Measurements from ENCODE around the gene IREB2.

Gene IREB2

GRCh38 chr15:78524230-78524629 is 86.2 kb downstream of the IREB2 start:
- Histone ChIP-seq H4K91ac (ENCODE audit: low read depth, low read length, poor library complexity) (no peak overlapping the region), H3K27ac (replicated peaks; ENCODE audit: low read length) (no peak overlapping the region), H3K14ac (ENCODE audit: low read length) (no peak overlapping the region), H3K79me1 (ENCODE audit: low read depth, low read length) (no peaks in the 10 kb centered on the region), H3K9me3 (replicated peaks in 1 of 2; ENCODE audit: control insufficient read depth in 2 of 2, insufficient read depth in 1 of 2, low read depth in 1 of 2, low read length in 2 of 2) (peaks cover 4 to 10% of the 10 kb centered on the region in 2 donors), H3K4ac (ENCODE audit: low read length) (no peak overlapping the region), H3K23ac (ENCODE audit: low read depth, low read length, poor library complexity) (no peak overlapping the region), H2AFZ (ENCODE audit: low read length) (no peak overlapping the region), H3K4me2 (ENCODE audit: insufficient read depth, low read length, poor library complexity, severe bottlenecking) (no peak overlapping the region), H2AK5ac (ENCODE audit: low read depth, low read length) (no peak overlapping the region), H2BK5ac (ENCODE audit: low read length) (no peak overlapping the region), H4K8ac (ENCODE audit: low read depth, low read length) (no peak overlapping the region), H3K27me3 (ENCODE audit: control insufficient read depth in 3 of 3, insufficient read depth in 3 of 3, low read depth in 1 of 3, low read length in 3 of 3) (no peaks in the 10 kb centered on the region), H2BK12ac (ENCODE audit: low read length) (no peak overlapping the region), H3K4me1 (ENCODE audit: control insufficient read depth in 2 of 2, insufficient read depth in 1 of 2, low read depth in 1 of 2, low read length in 2 of 2) (peaks cover 0 to 2% of the 10 kb centered on the region in 2 donors), H3K36me3 (replicated peaks in 1 of 2; ENCODE audit: control insufficient read depth in 2 of 2, insufficient read depth in 2 of 2, low read length in 2 of 2) (no peaks in the 10 kb centered on the region), H3K4me3 (ENCODE audit: low read length in 2 of 2) (peak overlapping the region in 1 of 2 donors; percentile 5), H3K18ac (ENCODE audit: low read length) (no peak overlapping the region), H3K9ac (ENCODE audit: low read depth, low read length, poor library complexity) (no peak overlapping the region), H2BK120ac (ENCODE audit: low read depth, low read length) (no peak overlapping the region), H2BK15ac (ENCODE audit: low read length) (no peak overlapping the region)
- no peak for DNase-seq (ENCODE audit: low spot score)
- WGBS, 2 donors (ENCODE audit: extremely low coverage in 2 of 2, insufficient read length in 2 of 2, insufficient replicate concordance in 1 of 2) = no CpG with 5 or more reads among the region's 5 CpGs

- Histone ChIP-seq H2BK120ac (ENCODE audit: low read depth, low read length) (no peak overlapping the region), H3K4me1 (ENCODE audit: control insufficient read depth in 2 of 2, insufficient read depth in 1 of 2, low read depth in 1 of 2, low read length in 2 of 2) (no peaks in the 10 kb centered on the region), H2AFZ (ENCODE audit: low read length) (no peak overlapping the region), H2BK15ac (ENCODE audit: low read length) (no peak overlapping the region), H3K9me3 (replicated peaks in 1 of 2; ENCODE audit: control insufficient read depth in 2 of 2, insufficient read depth in 1 of 2, low read depth in 1 of 2, low read length in 2 of 2) (peaks cover 4 to 10% of the 10 kb centered on the region in 2 donors), H3K4ac (ENCODE audit: low read length) (no peak overlapping the region), H3K23ac (ENCODE audit: low read depth, low read length, poor library complexity) (no peak overlapping the region), H3K18ac (ENCODE audit: low read length) (no peak overlapping the region), H2BK12ac (ENCODE audit: low read length) (no peak overlapping the region), H2BK5ac (ENCODE audit: low read length) (no peak overlapping the region), H2AK5ac (ENCODE audit: low read depth, low read length) (no peak overlapping the region), H4K91ac (ENCODE audit: low read depth, low read length, poor library complexity) (no peak overlapping the region), H4K8ac (ENCODE audit: low read depth, low read length) (no peak overlapping the region), H3K27me3 (ENCODE audit: control insufficient read depth in 3 of 3, insufficient read depth in 3 of 3, low read depth in 1 of 3, low read length in 3 of 3) (no peaks in the 10 kb centered on the region), H3K9ac (ENCODE audit: low read depth, low read length, poor library complexity) (no peak overlapping the region), H3K79me1 (ENCODE audit: low read depth, low read length) (no peaks in the 10 kb centered on the region), H3K36me3 (replicated peaks in 1 of 2; ENCODE audit: control insufficient read depth in 2 of 2, insufficient read depth in 2 of 2, low read length in 2 of 2) (no peaks in the 10 kb centered on the region), H3K14ac (ENCODE audit: low read length) (no peak overlapping the region), H3K4me2 (ENCODE audit: insufficient read depth, low read length, poor library complexity, severe bottlenecking) (no peak overlapping the region), H3K27ac (replicated peaks; ENCODE audit: low read length) (no peak overlapping the region), H3K4me3 (ENCODE audit: low read length in 2 of 2) (no peak overlapping the region)
- no peak for DNase-seq (ENCODE audit: low spot score)
- no CpG with 5 or more reads among the region's 5 CpGs for WGBS, 2 donors (ENCODE audit: extremely low coverage in 2 of 2, insufficient read length in 2 of 2, insufficient replicate concordance in 1 of 2)
These were observed 89.3 kb downstream of the IREB2 start for GRCh38 chr15:78527325-78527724.

DNA sequence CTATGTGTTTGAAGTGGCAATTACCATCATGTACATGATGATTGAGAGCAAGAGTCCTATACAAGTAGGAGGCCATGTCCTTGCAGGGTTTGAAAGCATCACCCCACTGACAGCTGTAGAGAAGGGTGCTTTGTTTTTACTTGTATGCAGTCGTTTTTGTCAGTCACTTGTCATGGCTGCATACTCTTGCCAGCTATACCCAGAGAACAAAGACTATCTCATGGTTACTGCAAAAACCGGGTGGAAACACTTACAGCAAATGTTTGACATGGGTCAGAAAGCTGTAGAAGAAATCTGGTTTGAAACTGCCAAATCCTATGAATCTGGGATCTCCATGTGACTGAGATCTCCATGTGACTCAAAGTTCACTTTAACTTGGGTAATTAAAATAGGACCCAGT is 95.3 kb downstream of the IREB2 start:
- H2AK5ac ChIP-seq (ENCODE audit: low read depth, low read length) = no peak overlapping the region
- no peaks in the 10 kb centered on the region for H3K27me3 ChIP-seq (ENCODE audit: control insufficient read depth in 3 of 3, insufficient read depth in 3 of 3, low read depth in 1 of 3, low read length in 3 of 3)
- no peak overlapping the region for H2BK5ac ChIP-seq (ENCODE audit: low read length)
- H3K79me1 ChIP-seq (ENCODE audit: low read depth, low read length) = no peaks in the 10 kb centered on the region
- H3K27ac ChIP-seq (replicated peaks; ENCODE audit: low read length) = no peak overlapping the region
- H2BK12ac ChIP-seq (ENCODE audit: low read length) = no peak overlapping the region
- no peak overlapping the region for H3K9ac ChIP-seq (ENCODE audit: low read depth, low read length, poor library complexity)
- no peaks in the 10 kb centered on the region for H3K4me1 ChIP-seq (ENCODE audit: control insufficient read depth in 2 of 2, insufficient read depth in 1 of 2, low read depth in 1 of 2, low read length in 2 of 2)
- no CpG with 5 or more reads among the region's 2 CpGs for WGBS, 2 donors (ENCODE audit: extremely low coverage in 2 of 2, insufficient read length in 2 of 2, insufficient replicate concordance in 1 of 2)
- no peak overlapping the region for H4K91ac ChIP-seq (ENCODE audit: low read depth, low read length, poor library complexity)
- H3K14ac ChIP-seq (ENCODE audit: low read length) = no peak overlapping the region
- H3K9me3 ChIP-seq (replicated peaks in 1 of 2; ENCODE audit: control insufficient read depth in 2 of 2, insufficient read depth in 1 of 2, low read depth in 1 of 2, low read length in 2 of 2) = no peaks in the 10 kb centered on the region
- no peak overlapping the region for H3K4me3 ChIP-seq (ENCODE audit: low read length in 2 of 2)
- H4K8ac ChIP-seq (ENCODE audit: low read depth, low read length) = no peak overlapping the region
- no peak overlapping the region for H3K18ac ChIP-seq (ENCODE audit: low read length)
- H2BK15ac ChIP-seq (ENCODE audit: low read length) = no peak overlapping the region
- peak overlapping the region; percentile 56 for H2AFZ ChIP-seq (ENCODE audit: low read length)
- H3K36me3 ChIP-seq (replicated peaks in 1 of 2; ENCODE audit: control insufficient read depth in 2 of 2, insufficient read depth in 2 of 2, low read length in 2 of 2) = no peaks in the 10 kb centered on the region
- no peak overlapping the region for H3K4ac ChIP-seq (ENCODE audit: low read length)
- DNase-seq (ENCODE audit: low spot score) = no peak
- no peak overlapping the region for H2BK120ac ChIP-seq (ENCODE audit: low read depth, low read length)
- no peak overlapping the region for H3K23ac ChIP-seq (ENCODE audit: low read depth, low read length, poor library complexity)
- H3K4me2 ChIP-seq (ENCODE audit: insufficient read depth, low read length, poor library complexity, severe bottlenecking) = no peak overlapping the region

DNA sequence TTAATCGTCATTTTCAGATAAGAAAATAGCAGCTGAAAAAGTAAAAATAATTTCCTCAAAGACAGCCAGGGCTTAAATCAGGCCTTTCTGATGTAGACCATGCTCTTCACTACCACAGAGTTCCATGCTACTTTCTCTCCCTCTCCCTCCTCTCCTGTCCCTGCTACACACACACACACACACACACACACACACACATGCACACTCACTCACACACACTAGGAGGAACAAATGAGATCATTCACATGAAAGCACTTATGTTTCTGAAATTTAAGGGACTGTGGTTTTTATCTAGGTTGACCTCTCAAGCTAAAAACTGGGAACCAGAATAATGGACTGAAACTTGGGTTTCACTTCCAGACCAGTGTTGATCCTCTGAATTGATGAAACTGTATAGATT is 98.1 kb downstream of the IREB2 start:
- no peak overlapping the region for H2BK5ac ChIP-seq (ENCODE audit: low read length)
- peaks cover 0 to 3% of the 10 kb centered on the region in 2 donors for H3K4me1 ChIP-seq (ENCODE audit: control insufficient read depth in 2 of 2, insufficient read depth in 1 of 2, low read depth in 1 of 2, low read length in 2 of 2)
- no peaks in the 10 kb centered on the region for H3K27me3 ChIP-seq (ENCODE audit: control insufficient read depth in 3 of 3, insufficient read depth in 3 of 3, low read depth in 1 of 3, low read length in 3 of 3)
- no peak overlapping the region for H2AFZ ChIP-seq (ENCODE audit: low read length)
- H3K14ac ChIP-seq (ENCODE audit: low read length) = no peak overlapping the region
- H3K4me3 ChIP-seq (ENCODE audit: low read length in 2 of 2) = no peak overlapping the region
- H2BK12ac ChIP-seq (ENCODE audit: low read length) = no peak overlapping the region
- DNase-seq (ENCODE audit: low spot score) = no peak
- H3K36me3 ChIP-seq (replicated peaks in 1 of 2; ENCODE audit: control insufficient read depth in 2 of 2, insufficient read depth in 2 of 2, low read length in 2 of 2) = no peaks in the 10 kb centered on the region
- H3K18ac ChIP-seq (ENCODE audit: low read length) = no peak overlapping the region
- H3K23ac ChIP-seq (ENCODE audit: low read depth, low read length, poor library complexity) = no peak overlapping the region
- no peak overlapping the region for H4K8ac ChIP-seq (ENCODE audit: low read depth, low read length)
- no peak overlapping the region for H3K27ac ChIP-seq (replicated peaks; ENCODE audit: low read length)
- H2BK15ac ChIP-seq (ENCODE audit: low read length) = no peak overlapping the region
- no peak overlapping the region for H3K4me2 ChIP-seq (ENCODE audit: insufficient read depth, low read length, poor library complexity, severe bottlenecking)
- no peak overlapping the region for H3K9ac ChIP-seq (ENCODE audit: low read depth, low read length, poor library complexity)
- no peak overlapping the region for H3K4ac ChIP-seq (ENCODE audit: low read length)
- no peak overlapping the region for H2AK5ac ChIP-seq (ENCODE audit: low read depth, low read length)
- no peaks in the 10 kb centered on the region for H3K79me1 ChIP-seq (ENCODE audit: low read depth, low read length)
- H4K91ac ChIP-seq (ENCODE audit: low read depth, low read length, poor library complexity) = no peak overlapping the region
- no CpG with 5 or more reads among the region's 1 CpG for WGBS, 2 donors (ENCODE audit: extremely low coverage in 2 of 2, insufficient read length in 2 of 2, insufficient replicate concordance in 1 of 2)
- no peak overlapping the region for H2BK120ac ChIP-seq (ENCODE audit: low read depth, low read length)
- H3K9me3 ChIP-seq (replicated peaks in 1 of 2; ENCODE audit: control insufficient read depth in 2 of 2, insufficient read depth in 1 of 2, low read depth in 1 of 2, low read length in 2 of 2) = no peaks in the 10 kb centered on the region

Data from neuronal stem cell (in vitro differentiated cells).